Thoracic aorta (tissue), 2 donors: ENCODE data around the gene RAB1B. TPM values are rescaled to one million over a fixed set of nuclear protein-coding genes. Genes with fewer than 3 reads are reported as not detected.

Experiments
- ATAC-seq: fragments of 150-250 bp; one replicate; pipeline ENCODE4 v1.8.0; 2017; ENCODE audit warnings: low read depth; ENCODE audit not compliant: insufficient number of reproducible peaks, low FRiP score
- DNase-seq: peaks from one replicate; pipeline ENCODE4 v3.0.0-alpha.2; 2020; ENCODE audit warnings: low spot score
- H3K27ac ChIP-seq, 2 donors: fragments of 200-600 bp; sonication (generic); 1 replicate in 1 of 2; 2 replicates in 1 of 2; pipeline ENCODE4 v1.5.1; 2016; ENCODE audit warnings: mild to moderate bottlenecking in 2 of 2, moderate library complexity in 2 of 2
- H3K27me3 ChIP-seq: fragments of 200-600 bp; sonication (generic); replicated peaks from 2 replicates; pipeline ENCODE4 v1.6.0; 2016; ENCODE audit warnings: mild to moderate bottlenecking; ENCODE audit not compliant: insufficient read depth
- H3K36me3 ChIP-seq: fragments of 200-600 bp; sonication (generic); one replicate; pipeline ENCODE4 v1.5.1; 2016
- H3K4me1 ChIP-seq, 2 donors: fragments of 200-600 bp; sonication (generic); 1 replicate in 1 of 2; 2 replicates in 1 of 2; pipeline versions ENCODE4 v1.5.1 to v1.6.0; 2016; ENCODE audit warnings: low read depth in 2 of 2, mild to moderate bottlenecking in 1 of 2; ENCODE audit not compliant: control insufficient read depth in 1 of 2
- H3K4me3 ChIP-seq: fragments of 200-600 bp; sonication (generic); 2 replicates; pipeline ENCODE4 v1.5.1; 2016; ENCODE audit warnings: mild to moderate bottlenecking
- H3K9me3 ChIP-seq: fragments of 200-600 bp; sonication (generic); 2 replicates; pipeline ENCODE4 v1.5.1; 2016
- CTCF ChIP-seq: fragments of 200-600 bp; sonication (generic); IDR thresholded peaks from one replicate; pipeline ENCODE4 v1.5.1; 2019; ENCODE audit warnings: antibody characterized with exemption
- total RNA-seq, 2 donors: library from RNA; depleted of rRNA; stranded (reverse); fragments of >200 nt; gene quantifications; one replicate each; pipeline versions ENCODE4 v1.1.0 to v1.2.3, GENCODE V29; 2016

The RAB1B gene
- total RNA-seq, 2 donors from 2014 or later, result 57.2 to 96.0 TPM

GRCh38 chr11:66292543-66293332 lies 24.3 kb downstream of the RAB1B start:
- ATAC-seq (no peak), DNase-seq (no peak)
- Histone ChIP-seq H3K9me3 (no peaks in the 10 kb centered on the region), H3K4me3 (peak overlapping the region; percentile 71), H3K27me3 (no peaks in the 10 kb centered on the region), H3K36me3 (no peaks in the 10 kb centered on the region), H3K4me1 (peaks cover 18 to 27% of the 10 kb centered on the region in 2 donors), H3K27ac (no peak overlapping the region)
- no peak for TF ChIP-seq CTCF

- no peaks in the 10 kb centered on the region for H3K9me3 ChIP-seq
- TF ChIP-seq CTCF, result no peak
- peaks cover 12 to 21% of the 10 kb centered on the region in 2 donors for H3K4me1 ChIP-seq
- no peaks in the 10 kb centered on the region for H3K27me3 ChIP-seq
- H3K36me3 ChIP-seq, result no peaks in the 10 kb centered on the region
- H3K27ac ChIP-seq, result no peak overlapping the region
- no peak overlapping the region for H3K4me3 ChIP-seq
- DNase-seq (no peak), ATAC-seq (no peak)
Observed at GRCh38 chr11:66293352-66293751, 24.9 kb downstream of the RAB1B start.

GRCh38 chr11:66293777-66294625 lies 25.6 kb downstream of the RAB1B start:
- no peak for TF ChIP-seq CTCF
- Histone ChIP-seq H3K36me3 (no peaks in the 10 kb centered on the region), H3K27ac (no peak overlapping the region), H3K27me3 (no peaks in the 10 kb centered on the region), H3K4me1 (peaks cover 12 to 20% of the 10 kb centered on the region in 2 donors), H3K4me3 (no peak overlapping the region), H3K9me3 (no peaks in the 10 kb centered on the region)
- no peak for ATAC-seq
- no peak for DNase-seq

- Histone ChIP-seq H3K36me3 (no peaks in the 10 kb centered on the region), H3K27me3 (no peaks in the 10 kb centered on the region), H3K4me3 (no peak overlapping the region), H3K4me1 (peaks cover 8 to 16% of the 10 kb centered on the region in 2 donors), H3K9me3 (no peaks in the 10 kb centered on the region), H3K27ac (no peak overlapping the region)
- TF ChIP-seq CTCF, result no peak
- DNase-seq (no peak), ATAC-seq (no peak)
Observed at GRCh38 chr11:66294626-66295620, 26.5 kb downstream of the RAB1B start.
